Measurements from ENCODE around the gene MKRN1. TPM values are rescaled to one million over a fixed set of nuclear protein-coding genes. Genes with fewer than 3 reads are reported as not detected.

Gene MKRN1
- total RNA-seq, 4 donors from 2014 or later, result 58.1 to 95.8 (median 79.5) TPM

- TF ChIP-seq CTCF (IDR thresholded peaks at IDR 0.05) (no peak), POLR2AphosphoS5 (IDR thresholded peaks at IDR 0.05) (no peak), EP300 (IDR thresholded peaks at IDR 0.05) (no peak), POLR2A (IDR thresholded peaks at IDR 0.05) (no peak)
- Histone ChIP-seq H3K27ac (no peak overlapping the region), H3K4me3 (no peak overlapping the region)
Observed at GRCh38 chr7:140441519-140441918, 37.8 kb downstream of the MKRN1 start.

GRCh38 chr7:140440593-140440992, 38.7 kb downstream of the MKRN1 start:
- no peak overlapping the region for H3K27ac ChIP-seq
- no peaks in the 10 kb centered on the region for H3K36me3 ChIP-seq
- WGBS, result 86% methylated on average over 3 of the region's 3 CpGs
- no peak overlapping the region for H3K4me3 ChIP-seq
- TF ChIP-seq POLR2A (IDR thresholded peaks at IDR 0.05), result no peak
- TF ChIP-seq POLR2AphosphoS5 (IDR thresholded peaks at IDR 0.05), result no peak
- no peak for TF ChIP-seq CTCF (IDR thresholded peaks at IDR 0.05)
- TF ChIP-seq EP300 (IDR thresholded peaks at IDR 0.05), result no peak
- DNase-seq (ENCODE audit: low spot score in 2 of 2), result no peak
- no peaks in the 10 kb centered on the region for H3K9me3 ChIP-seq
- no peaks in the 10 kb centered on the region for H3K27me3 ChIP-seq
- no peaks in the 10 kb centered on the region for H3K4me1 ChIP-seq

More at GRCh38 chr7:140441519-140441918, 37.8 kb downstream of the MKRN1 start:
- no peak for DNase-seq (ENCODE audit: low spot score in 2 of 2)
- Histone ChIP-seq H3K9me3 (no peaks in the 10 kb centered on the region), H3K27me3 (no peaks in the 10 kb centered on the region), H3K4me1 (no peaks in the 10 kb centered on the region), H3K36me3 (no peaks in the 10 kb centered on the region)
- WGBS, result 71% methylated on average over 2 of the region's 2 CpGs

- DNase-seq (ENCODE audit: low spot score in 2 of 2), result no peak
- Histone ChIP-seq H3K27ac (no peak overlapping the region), H3K4me1 (no peaks in the 10 kb centered on the region), H3K9me3 (no peaks in the 10 kb centered on the region), H3K27me3 (no peaks in the 10 kb centered on the region), H3K36me3 (no peaks in the 10 kb centered on the region), H3K4me3 (no peak overlapping the region)
- WGBS, result 79% methylated on average over 3 of the region's 3 CpGs
- no peak for TF ChIP-seq CTCF (IDR thresholded peaks at IDR 0.05)
- TF ChIP-seq POLR2A (IDR thresholded peaks at IDR 0.05), result no peak
- TF ChIP-seq POLR2AphosphoS5 (IDR thresholded peaks at IDR 0.05), result no peak
- no peak for TF ChIP-seq EP300 (IDR thresholded peaks at IDR 0.05)
Observed at GRCh38 chr7:140439359-140439758, 39.9 kb downstream of the MKRN1 start.

- H3K9me3 ChIP-seq, result no peaks in the 10 kb centered on the region
- H3K36me3 ChIP-seq, result no peaks in the 10 kb centered on the region
- H3K27ac ChIP-seq, result no peak overlapping the region
- no peak for TF ChIP-seq POLR2A (IDR thresholded peaks at IDR 0.05)
- TF ChIP-seq EP300 (IDR thresholded peaks at IDR 0.05), result no peak
- no peak for TF ChIP-seq POLR2AphosphoS5 (IDR thresholded peaks at IDR 0.05)
- no peak for TF ChIP-seq CTCF (IDR thresholded peaks at IDR 0.05)
- 63% methylated on average over 11 of the region's 51 CpGs for WGBS
- H3K4me1 ChIP-seq, result no peaks in the 10 kb centered on the region
- peak overlapping the region; percentile 29 for H3K4me3 ChIP-seq
- no peaks in the 10 kb centered on the region for H3K27me3 ChIP-seq
- DNase-seq (ENCODE audit: low spot score in 2 of 2), result no peak
Observed at GRCh38 chr7:140435252-140435895, 43.9 kb downstream of the MKRN1 start.

GRCh38 chr7:140433396-140433795, 45.9 kb downstream of the MKRN1 start:
- Histone ChIP-seq H3K27me3 (no peaks in the 10 kb centered on the region), H3K27ac (no peak overlapping the region), H3K9me3 (no peaks in the 10 kb centered on the region), H3K4me3 (no peak overlapping the region), H3K4me1 (no peaks in the 10 kb centered on the region), H3K36me3 (no peaks in the 10 kb centered on the region)
- DNase-seq (ENCODE audit: low spot score in 2 of 2), result no peak
- whole genome bisulfite sequencing, result 72% methylated on average over 3 of the region's 3 CpGs
- no peak for TF ChIP-seq CTCF (IDR thresholded peaks at IDR 0.05)
- TF ChIP-seq POLR2A (IDR thresholded peaks at IDR 0.05), result no peak
- TF ChIP-seq POLR2AphosphoS5 (IDR thresholded peaks at IDR 0.05), result no peak
- no peak for TF ChIP-seq EP300 (IDR thresholded peaks at IDR 0.05)

All from suprapubic skin (tissue), 4 donors.